GM13976 (cell line): ENCODE results near the gene PACSIN1.

Experiments used
- DNase-seq: peaks from one replicate; pipeline ENCODE4 v3.0.0; 2012; ENCODE audit warnings: low spot score
- CTCF ChIP-seq: IDR thresholded peaks from 2 replicates; pipeline ENCODE4 v1.5.1; 2012; ENCODE audit warnings: borderline replicate concordance, mild to moderate bottlenecking; ENCODE audit not compliant: insufficient read depth; ENCODE audit errors: extremely low read depth, missing control alignments, control extremely low read depth
- in situ Hi-C: fragments of 300-500 bp; cut with MboI; formaldehyde crosslinking; loops from one replicate; pipeline ENCODE4 v1.12.0; 2022; ENCODE audit warnings: low sequenced_read_pairs, mixed read lengths, inconsistent platforms; ENCODE audit not compliant: unreplicated experiment

PACSIN1 gene

GRCh38 chr6:34529665-34530327, 63.9 kb downstream of the PACSIN1 start:
- TF ChIP-seq CTCF = no peak
- in situ Hi-C loops = no loop called here
- no peak for DNase-seq

GRCh38 chr6:34530753-34531365, 65.0 kb downstream of the PACSIN1 start:
- in situ Hi-C loops = no loop called here
- no peak for DNase-seq
- TF ChIP-seq CTCF = no peak

GRCh38 chr6:34531580-34532201, 65.8 kb downstream of the PACSIN1 start:
- DNase-seq = no peak
- in situ Hi-C loops = no loop called here
- no peak for TF ChIP-seq CTCF

- no peak for DNase-seq
- TF ChIP-seq CTCF = no peak
- in situ Hi-C loops = no loop called here
These were observed 66.4 kb downstream of the PACSIN1 start for GRCh38 chr6:34532230-34532629.

- in situ Hi-C loops = no loop called here
- TF ChIP-seq CTCF = no peak
- no peak for DNase-seq
These were observed 68.3 kb downstream of the PACSIN1 start for GRCh38 chr6:34534146-34534545.

- TF ChIP-seq CTCF = no peak
- DNase-seq = no peak
- in situ Hi-C loops = no loop called here
These were observed 68.8 kb downstream of the PACSIN1 start for GRCh38 chr6:34534656-34535055.
